ENCODE data around the gene TARS2. TPM values are rescaled to one million over a fixed set of nuclear protein-coding genes. Genes with fewer than 3 reads are reported as not detected.

The TARS2 gene
- polyA plus RNA-seq, 2 of the 4 experiments (the other 2 are of a cell fraction), result 19.4 to 21.6 TPM

DNA sequence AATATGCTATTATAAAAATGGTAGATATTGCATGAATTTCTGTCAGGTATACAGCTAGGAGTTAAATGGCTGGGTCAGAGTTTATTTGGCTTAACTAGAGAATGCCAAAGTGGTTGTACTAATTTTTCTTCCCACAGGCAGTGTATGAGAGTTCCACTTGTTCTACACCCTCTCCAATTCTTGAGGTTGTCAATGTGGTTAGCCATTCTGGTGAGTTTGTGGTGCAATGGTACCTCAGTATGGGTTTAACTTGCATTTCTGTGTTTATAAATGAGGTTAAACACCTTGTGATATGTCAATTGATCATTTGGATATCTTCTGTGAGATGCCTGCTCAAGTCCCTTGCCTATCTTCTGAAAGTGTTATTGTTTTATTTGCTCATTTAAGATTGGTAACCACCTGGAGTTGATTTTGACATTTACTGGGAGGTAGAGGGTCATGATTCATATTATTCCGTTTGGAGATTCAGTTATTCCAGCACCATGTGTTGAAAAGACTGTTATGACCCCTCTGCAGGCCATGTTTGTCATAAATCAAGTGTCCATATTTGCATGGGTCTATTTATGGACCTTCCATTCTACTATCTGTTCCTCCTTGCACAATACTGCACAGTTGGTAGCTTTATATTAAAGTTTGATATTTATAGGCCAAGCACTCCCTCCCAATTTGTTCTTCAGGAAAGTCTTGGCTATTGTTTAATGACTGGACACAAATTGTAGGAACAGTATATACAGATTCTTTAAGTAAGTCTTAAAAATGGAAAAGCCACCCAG, 34.2 kb downstream of the TARS2 start:
- DNase-seq (ENCODE audit: low read depth in 1 of 2, low spot score in 1 of 2) (no peak), ATAC-seq (no peak), FAIRE-seq (no peak)
- no peak overlapping the region for H3K4me3 ChIP-seq
- 0 out of 3 replicates have a peak, but pooled peaks cover 5% of the 10 kb centered on the region for H3K4me1 ChIP-seq
- ChIA-PET POLR2A (no interaction called here), CTCF (interaction anchor here (0.6 to 4.5 kb wide), 6 partner anchors 9 to 39 kb away, joined by 3 to 39 read pairs (median 4); partner anchors contain the start of gene ECM1)
- no peak for TF ChIP-seq RCOR1 (IDR thresholded peaks at IDR 0.05; ENCODE audit: low read depth, low read length)
- TF ChIP-seq, protein P1, sequence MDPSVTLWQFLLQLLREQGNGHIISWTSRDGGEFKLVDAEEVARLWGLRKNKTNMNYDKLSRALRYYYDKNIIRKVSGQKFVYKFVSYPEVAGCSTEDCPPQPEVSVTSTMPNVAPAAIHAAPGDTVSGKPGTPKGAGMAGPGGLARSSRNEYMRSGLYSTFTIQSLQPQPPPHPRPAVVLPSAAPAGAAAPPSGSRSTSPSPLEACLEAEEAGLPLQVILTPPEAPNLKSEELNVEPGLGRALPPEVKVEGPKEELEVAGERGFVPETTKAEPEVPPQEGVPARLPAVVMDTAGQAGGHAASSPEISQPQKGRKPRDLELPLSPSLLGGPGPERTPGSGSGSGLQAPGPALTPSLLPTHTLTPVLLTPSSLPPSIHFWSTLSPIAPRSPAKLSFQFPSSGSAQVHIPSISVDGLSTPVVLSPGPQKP (IDR thresholded peaks at IDR 0.05; ENCODE audit: low read depth, low read length), result no peak
- TF ChIP-seq, protein P2, sequence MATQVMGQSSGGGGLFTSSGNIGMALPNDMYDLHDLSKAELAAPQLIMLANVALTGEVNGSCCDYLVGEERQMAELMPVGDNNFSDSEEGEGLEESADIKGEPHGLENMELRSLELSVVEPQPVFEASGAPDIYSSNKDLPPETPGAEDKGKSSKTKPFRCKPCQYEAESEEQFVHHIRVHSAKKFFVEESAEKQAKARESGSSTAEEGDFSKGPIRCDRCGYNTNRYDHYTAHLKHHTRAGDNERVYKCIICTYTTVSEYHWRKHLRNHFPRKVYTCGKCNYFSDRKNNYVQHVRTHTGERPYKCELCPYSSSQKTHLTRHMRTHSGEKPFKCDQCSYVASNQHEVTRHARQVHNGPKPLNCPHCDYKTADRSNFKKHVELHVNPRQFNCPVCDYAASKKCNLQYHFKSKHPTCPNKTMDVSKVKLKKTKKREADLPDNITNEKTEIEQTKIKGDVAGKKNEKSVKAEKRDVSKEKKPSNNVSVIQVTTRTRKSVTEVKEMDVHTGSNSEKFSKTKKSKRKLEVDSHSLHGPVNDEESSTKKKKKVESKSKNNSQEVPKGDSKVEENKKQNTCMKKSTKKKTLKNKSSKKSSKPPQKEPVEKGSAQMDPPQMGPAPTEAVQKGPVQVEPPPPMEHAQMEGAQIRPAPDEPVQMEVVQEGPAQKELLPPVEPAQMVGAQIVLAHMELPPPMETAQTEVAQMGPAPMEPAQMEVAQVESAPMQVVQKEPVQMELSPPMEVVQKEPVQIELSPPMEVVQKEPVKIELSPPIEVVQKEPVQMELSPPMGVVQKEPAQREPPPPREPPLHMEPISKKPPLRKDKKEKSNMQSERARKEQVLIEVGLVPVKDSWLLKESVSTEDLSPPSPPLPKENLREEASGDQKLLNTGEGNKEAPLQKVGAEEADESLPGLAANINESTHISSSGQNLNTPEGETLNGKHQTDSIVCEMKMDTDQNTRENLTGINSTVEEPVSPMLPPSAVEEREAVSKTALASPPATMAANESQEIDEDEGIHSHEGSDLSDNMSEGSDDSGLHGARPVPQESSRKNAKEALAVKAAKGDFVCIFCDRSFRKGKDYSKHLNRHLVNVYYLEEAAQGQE (IDR thresholded peaks at IDR 0.05), result no peak
- TF ChIP-seq JUN (IDR thresholded peaks at IDR 0.05), result no peak
- no peak for TF ChIP-seq POLR2AphosphoS2 (conservative IDR thresholded peaks at IDR 0.05; ENCODE audit: low read length)
- TF ChIP-seq NR3C1 (IDR thresholded peaks at IDR 0.05), result no peak
- no peak for TF ChIP-seq EHMT2 (IDR thresholded peaks at IDR 0.05; ENCODE audit: low read depth)
- TF ChIP-seq FOSL2 (IDR thresholded peaks at IDR 0.05), result no peak
- no peak for TF ChIP-seq FOSL2 (CRISPR knock-in tag; IDR thresholded peaks at IDR 0.05)
- no peak for TF ChIP-seq JUNB (IDR thresholded peaks at IDR 0.05)
- no peak for TF ChIP-seq NFE2L2 (conservative IDR thresholded peaks at IDR 0.05; ENCODE audit: low read length)
- no peaks in the 10 kb centered on the region for H3K9me3 ChIP-seq
- 17% methylated on average over 1 of the region's 1 CpG for WGBS (ENCODE audit: missing lambda C conversion rate)
- no peak overlapping the region for H3K4me2 ChIP-seq
- H3K27ac ChIP-seq, result no peak overlapping the region

DNA sequence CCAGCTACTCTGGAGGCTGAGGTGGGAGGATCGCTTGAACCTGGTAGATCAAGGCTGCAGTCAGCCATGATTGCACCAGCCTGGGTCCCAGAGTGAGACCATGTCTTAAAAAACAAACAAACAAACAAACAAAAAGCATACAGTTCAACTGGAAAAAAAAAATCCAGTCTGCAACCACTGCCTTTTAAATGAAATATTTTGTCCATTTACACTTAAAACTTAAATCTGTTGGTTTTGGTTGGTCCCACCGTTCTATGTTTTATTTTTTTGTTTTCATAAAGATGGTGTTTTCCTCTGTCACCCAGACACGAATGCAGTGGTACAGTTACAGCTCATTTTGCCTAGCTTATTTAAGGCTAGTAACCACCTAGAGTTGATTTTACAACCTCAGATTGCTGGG, 38.1 kb downstream of the TARS2 start:
- DNase-seq (ENCODE audit: low read depth in 1 of 2, low spot score in 1 of 2) (no peak), ATAC-seq (no peak), FAIRE-seq (no peak)
- H3K4me1 ChIP-seq, result 0 out of 3 replicates have a peak, but pooled peaks cover 5% of the 10 kb centered on the region
- ChIA-PET POLR2A (interaction anchor here (0.7 to 1.4 kb wide), 2 partner anchors 10 to 11 kb away, joined by 3 read pairs; partner anchors contain the start of gene FALEC), CTCF (interaction anchor here (1.2 to 1.6 kb wide), 3 partner anchors 9 to 35 kb away, joined by 3 to 4 read pairs (median 4); no protein-coding TSS in a partner anchor)
- H3K27ac ChIP-seq, result no peak overlapping the region
- TF ChIP-seq, protein P3, sequence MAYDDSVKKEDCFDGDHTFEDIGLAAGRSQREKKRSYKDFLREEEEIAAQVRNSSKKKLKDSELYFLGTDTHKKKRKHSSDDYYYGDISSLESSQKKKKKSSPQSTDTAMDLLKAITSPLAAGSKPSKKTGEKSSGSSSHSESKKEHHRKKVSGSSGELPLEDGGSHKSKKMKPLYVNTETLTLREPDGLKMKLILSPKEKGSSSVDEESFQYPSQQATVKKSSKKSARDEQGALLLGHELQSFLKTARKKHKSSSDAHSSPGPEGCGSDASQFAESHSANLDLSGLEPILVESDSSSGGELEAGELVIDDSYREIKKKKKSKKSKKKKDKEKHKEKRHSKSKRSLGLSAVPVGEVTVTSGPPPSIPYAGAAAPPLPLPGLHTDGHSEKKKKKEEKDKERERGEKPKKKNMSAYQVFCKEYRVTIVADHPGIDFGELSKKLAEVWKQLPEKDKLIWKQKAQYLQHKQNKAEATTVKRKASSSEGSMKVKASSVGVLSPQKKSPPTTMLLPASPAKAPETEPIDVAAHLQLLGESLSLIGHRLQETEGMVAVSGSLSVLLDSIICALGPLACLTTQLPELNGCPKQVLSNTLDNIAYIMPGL (CRISPR knock-in tag; IDR thresholded peaks at IDR 0.05; ENCODE audit: borderline replicate concordance), result no peak
- TF ChIP-seq NFE2L2 (conservative IDR thresholded peaks at IDR 0.05; ENCODE audit: low read length) (no peak), ZSCAN20 (CRISPR knock-in tag; IDR thresholded peaks at IDR 0.05) (no peak), EHMT2 (IDR thresholded peaks at IDR 0.05; ENCODE audit: low read depth) (no peak), KDM1A (IDR thresholded peaks at IDR 0.05; ENCODE audit: low read depth) (no peak)
- TF ChIP-seq, protein P4, sequence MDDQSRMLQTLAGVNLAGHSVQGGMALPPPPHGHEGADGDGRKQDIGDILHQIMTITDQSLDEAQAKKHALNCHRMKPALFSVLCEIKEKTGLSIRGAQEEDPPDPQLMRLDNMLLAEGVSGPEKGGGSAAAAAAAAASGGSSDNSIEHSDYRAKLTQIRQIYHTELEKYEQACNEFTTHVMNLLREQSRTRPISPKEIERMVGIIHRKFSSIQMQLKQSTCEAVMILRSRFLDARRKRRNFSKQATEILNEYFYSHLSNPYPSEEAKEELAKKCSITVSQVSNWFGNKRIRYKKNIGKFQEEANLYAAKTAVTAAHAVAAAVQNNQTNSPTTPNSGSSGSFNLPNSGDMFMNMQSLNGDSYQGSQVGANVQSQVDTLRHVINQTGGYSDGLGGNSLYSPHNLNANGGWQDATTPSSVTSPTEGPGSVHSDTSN (IDR thresholded peaks at IDR 0.05), result no peak
- H3K9me3 ChIP-seq, result no peaks in the 10 kb centered on the region
- H3K4me3 ChIP-seq, result no peak overlapping the region
- H3K4me2 ChIP-seq, result no peak overlapping the region
- WGBS (ENCODE audit: missing lambda C conversion rate), result 68% methylated on average over 3 of the region's 3 CpGs
